ENCODE results near the gene USPL1. TPM values are rescaled to one million over a fixed set of nuclear protein-coding genes. Genes with fewer than 3 reads are reported as not detected.

The USPL1 gene
- polyA plus RNA-seq, 2 donors, result 4.4 to 6.7 TPM

DNA sequence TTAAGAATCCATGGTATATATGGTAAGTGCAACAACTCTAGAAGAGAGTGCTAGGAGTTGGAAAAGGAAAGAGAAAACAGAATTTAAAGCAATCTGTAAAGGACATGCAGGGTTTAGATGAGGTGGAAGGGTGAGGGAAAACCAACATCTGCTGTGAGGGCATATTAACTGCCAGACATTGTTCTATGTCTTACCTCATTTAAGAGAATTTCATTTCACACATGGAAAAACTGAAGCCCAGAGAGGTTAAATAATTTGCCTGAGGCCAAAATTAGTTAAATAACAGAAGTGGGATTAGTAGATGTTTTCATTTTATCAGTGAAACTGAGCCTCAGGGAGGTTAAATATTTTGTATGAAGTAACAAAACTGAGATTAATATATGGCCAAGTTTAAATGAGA is 7.4 kb upstream of the USPL1 start:
- Histone ChIP-seq H3K27ac (ENCODE audit: low read depth in 2 of 2, low read length in 1 of 2) (no peak overlapping the region), H3K4me1 (ENCODE audit: control insufficient read depth in 2 of 2, insufficient read depth in 2 of 2, low read length in 1 of 2) (peaks cover 0 to 2% of the 10 kb centered on the region in 2 donors), H3K4me3 (ENCODE audit: low read depth in 1 of 2, low read length in 2 of 2) (no peak overlapping the region)

DNA sequence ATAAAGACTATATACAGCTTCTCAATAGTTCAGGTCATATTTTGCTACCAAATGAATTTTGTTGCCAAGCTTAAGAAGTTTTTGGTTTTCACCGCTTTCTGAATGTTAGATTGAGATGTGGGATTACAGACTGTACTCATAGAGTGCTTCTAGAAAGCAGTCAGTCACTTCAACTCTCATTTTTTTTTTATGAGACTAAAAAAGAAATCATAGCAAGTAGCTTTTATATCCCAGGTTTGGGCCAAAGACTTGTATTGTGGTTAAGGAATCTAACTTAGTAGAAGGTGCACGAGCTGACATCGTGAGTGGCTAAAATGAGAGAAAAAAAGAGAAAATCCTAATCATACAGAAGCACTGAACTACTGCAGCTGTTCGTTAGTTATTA is 2.2 kb upstream of the USPL1 start:
- H3K4me3 ChIP-seq (ENCODE audit: low read depth in 1 of 2, low read length in 2 of 2), result peak overlapping the region in 1 of 2 donors; percentile 88
- H3K36me3 ChIP-seq (ENCODE audit: control insufficient read depth in 2 of 2, insufficient read depth in 2 of 2, low read length in 1 of 2), result no peaks in the 10 kb centered on the region
- H3K4me1 ChIP-seq (ENCODE audit: control insufficient read depth in 2 of 2, insufficient read depth in 2 of 2, low read length in 1 of 2), result peaks cover 0 to 2% of the 10 kb centered on the region in 2 donors
- WGBS, 2 donors, result 10% methylated on average over 4 of the region's 4 CpGs
- peak overlapping the region in 1 of 2 donors; percentile 72 for H3K27ac ChIP-seq (ENCODE audit: low read depth in 2 of 2, low read length in 1 of 2)
- no peaks in the 10 kb centered on the region for H3K9me3 ChIP-seq (ENCODE audit: control insufficient read depth in 2 of 2, insufficient read depth in 1 of 2, low read depth in 1 of 2, low read length in 1 of 2)
- no peaks in the 10 kb centered on the region for H3K27me3 ChIP-seq (ENCODE audit: control insufficient read depth in 1 of 2, insufficient read depth in 2 of 2, low read length in 2 of 2)

More for the DNA sequence above, 7.4 kb upstream of the USPL1 start:
- Histone ChIP-seq H3K27me3 (ENCODE audit: control insufficient read depth in 1 of 2, insufficient read depth in 2 of 2, low read length in 2 of 2) (no peaks in the 10 kb centered on the region), H3K9me3 (ENCODE audit: control insufficient read depth in 2 of 2, insufficient read depth in 1 of 2, low read depth in 1 of 2, low read length in 1 of 2) (no peaks in the 10 kb centered on the region), H3K36me3 (ENCODE audit: control insufficient read depth in 2 of 2, insufficient read depth in 2 of 2, low read length in 1 of 2) (no peaks in the 10 kb centered on the region)

GRCh38 chr13:30615866-30616541 is 1.7 kb upstream of the USPL1 start:
- H3K36me3 ChIP-seq (ENCODE audit: control insufficient read depth in 2 of 2, insufficient read depth in 2 of 2, low read length in 1 of 2), result no peaks in the 10 kb centered on the region
- H3K4me1 ChIP-seq (ENCODE audit: control insufficient read depth in 2 of 2, insufficient read depth in 2 of 2, low read length in 1 of 2), result peaks cover 0 to 2% of the 10 kb centered on the region in 2 donors
- H3K27ac ChIP-seq (ENCODE audit: low read depth in 2 of 2, low read length in 1 of 2), result peak overlapping the region; percentile 49 to 72
- H3K27me3 ChIP-seq (ENCODE audit: control insufficient read depth in 1 of 2, insufficient read depth in 2 of 2, low read length in 2 of 2), result no peaks in the 10 kb centered on the region
- no peaks in the 10 kb centered on the region for H3K9me3 ChIP-seq (ENCODE audit: control insufficient read depth in 2 of 2, insufficient read depth in 1 of 2, low read depth in 1 of 2, low read length in 1 of 2)
- 1% methylated on average over 7 of the region's 7 CpGs for WGBS, 2 donors
- peak overlapping the region in 1 of 2 donors; percentile 88 for H3K4me3 ChIP-seq (ENCODE audit: low read depth in 1 of 2, low read length in 2 of 2)

DNA sequence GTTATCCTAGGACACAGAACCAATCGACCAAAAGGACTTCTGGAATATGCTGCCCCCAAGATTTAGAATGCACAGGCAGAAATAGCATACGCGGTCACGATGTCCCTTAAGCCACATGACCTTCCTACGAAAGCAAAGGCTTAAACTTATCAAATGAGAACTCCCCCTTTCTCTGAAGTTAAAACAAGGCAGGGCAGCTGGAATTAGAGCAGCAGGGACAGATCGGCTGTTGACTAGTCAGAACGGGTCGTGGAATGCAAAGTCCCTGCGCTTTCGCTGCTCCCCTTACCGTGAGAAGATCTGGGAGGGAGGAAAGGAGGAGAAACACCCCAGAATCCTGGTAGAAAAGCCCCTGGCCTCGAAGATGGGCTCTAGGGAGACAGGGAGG is 799 bp upstream of the USPL1 start:
- Histone ChIP-seq H3K27ac (ENCODE audit: low read depth in 2 of 2, low read length in 1 of 2) (peak overlapping the region; percentile 100), H3K4me1 (ENCODE audit: control insufficient read depth in 2 of 2, insufficient read depth in 2 of 2, low read length in 1 of 2) (peaks cover 0 to 2% of the 10 kb centered on the region in 2 donors), H3K4me3 (ENCODE audit: low read depth in 1 of 2, low read length in 2 of 2) (peak overlapping the region; percentile 87 to 88), H3K9me3 (ENCODE audit: control insufficient read depth in 2 of 2, insufficient read depth in 1 of 2, low read depth in 1 of 2, low read length in 1 of 2) (no peaks in the 10 kb centered on the region), H3K36me3 (ENCODE audit: control insufficient read depth in 2 of 2, insufficient read depth in 2 of 2, low read length in 1 of 2) (no peaks in the 10 kb centered on the region), H3K27me3 (ENCODE audit: control insufficient read depth in 1 of 2, insufficient read depth in 2 of 2, low read length in 2 of 2) (no peaks in the 10 kb centered on the region)
- WGBS, 2 donors, result 0% methylated on average over 12 of the region's 12 CpGs

DNA sequence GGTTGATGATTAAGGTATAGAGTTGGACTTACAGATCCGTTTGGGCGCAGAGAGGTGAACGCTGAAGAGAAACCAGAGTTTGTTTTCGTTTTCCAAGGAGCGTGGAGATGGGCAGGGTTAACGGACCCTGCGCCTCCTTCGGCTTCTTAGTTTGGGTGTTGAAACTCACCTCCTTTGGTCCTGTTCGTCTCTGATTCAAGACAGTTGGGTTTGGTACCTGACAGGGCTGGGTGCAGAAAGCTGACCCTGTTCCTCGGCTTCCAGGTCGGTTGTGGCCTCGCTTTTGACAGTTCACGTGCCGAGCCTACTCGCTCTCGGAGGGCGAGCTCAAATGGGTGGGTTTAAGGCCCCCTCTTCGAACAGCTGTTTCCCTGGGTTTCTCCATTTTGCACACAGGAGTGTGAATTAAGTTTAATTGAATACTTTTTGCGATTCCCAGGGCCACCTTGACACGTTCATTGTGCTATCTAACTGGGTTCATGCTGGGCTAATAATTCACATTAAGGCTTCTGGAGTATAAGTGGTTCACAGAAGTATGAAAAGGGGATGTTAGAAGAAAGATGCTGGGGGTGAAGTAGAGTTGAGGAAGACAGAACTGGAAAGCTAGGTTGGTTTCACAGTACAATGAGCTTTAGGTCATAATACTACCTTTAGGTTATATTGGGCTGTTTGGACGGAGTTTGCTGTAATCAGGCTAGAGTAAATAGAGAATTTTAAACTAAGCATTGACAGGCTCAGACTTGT is 638 bp downstream of the USPL1 start:
- Histone ChIP-seq H3K27ac (ENCODE audit: low read depth in 2 of 2, low read length in 1 of 2) (peak overlapping the region; percentile 97), H3K4me3 (ENCODE audit: low read depth in 1 of 2, low read length in 2 of 2) (peak overlapping the region; percentile 66 to 87), H3K27me3 (ENCODE audit: control insufficient read depth in 1 of 2, insufficient read depth in 2 of 2, low read length in 2 of 2) (no peaks in the 10 kb centered on the region), H3K36me3 (ENCODE audit: control insufficient read depth in 2 of 2, insufficient read depth in 2 of 2, low read length in 1 of 2) (no peaks in the 10 kb centered on the region), H3K9me3 (ENCODE audit: control insufficient read depth in 2 of 2, insufficient read depth in 1 of 2, low read depth in 1 of 2, low read length in 1 of 2) (no peaks in the 10 kb centered on the region), H3K4me1 (ENCODE audit: control insufficient read depth in 2 of 2, insufficient read depth in 2 of 2, low read length in 1 of 2) (no peaks in the 10 kb centered on the region)
- 0 to 1% methylated on average over 21 of the region's 21 CpGs for WGBS, 2 donors

DNA sequence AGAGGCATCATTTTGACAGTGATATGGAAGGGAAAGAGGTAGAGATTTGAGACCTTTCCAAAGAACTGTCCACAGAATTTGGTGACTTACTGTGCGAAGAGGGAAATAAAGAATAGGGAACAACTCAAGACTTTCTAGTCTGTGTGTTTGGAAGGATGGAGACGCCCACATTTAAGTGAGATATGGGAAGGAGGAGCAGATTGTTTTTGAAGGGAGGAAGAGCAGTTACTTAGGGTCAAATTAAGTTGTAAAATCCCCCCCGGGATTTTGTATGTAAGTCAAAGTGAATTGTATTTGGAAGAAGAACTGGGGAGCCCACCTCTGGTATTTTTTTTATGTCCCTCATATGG is 1.2 kb downstream of the USPL1 start:
- Histone ChIP-seq H3K9me3 (ENCODE audit: control insufficient read depth in 2 of 2, insufficient read depth in 1 of 2, low read depth in 1 of 2, low read length in 1 of 2) (no peaks in the 10 kb centered on the region), H3K27me3 (ENCODE audit: control insufficient read depth in 1 of 2, insufficient read depth in 2 of 2, low read length in 2 of 2) (no peaks in the 10 kb centered on the region), H3K4me1 (ENCODE audit: control insufficient read depth in 2 of 2, insufficient read depth in 2 of 2, low read length in 1 of 2) (no peaks in the 10 kb centered on the region), H3K4me3 (ENCODE audit: low read depth in 1 of 2, low read length in 2 of 2) (peak overlapping the region in 1 of 2 donors; percentile 66), H3K36me3 (ENCODE audit: control insufficient read depth in 2 of 2, insufficient read depth in 2 of 2, low read length in 1 of 2) (peaks cover 0 to 1% of the 10 kb centered on the region in 2 donors), H3K27ac (ENCODE audit: low read depth in 2 of 2, low read length in 1 of 2) (peak overlapping the region in 1 of 2 donors; percentile 97)
- 21 to 28% methylated on average over 3 of the region's 3 CpGs for WGBS, 2 donors

GRCh38 chr13:30619731-30620130 is 2.0 kb downstream of the USPL1 start:
- no peaks in the 10 kb centered on the region for H3K9me3 ChIP-seq (ENCODE audit: control insufficient read depth in 2 of 2, insufficient read depth in 1 of 2, low read depth in 1 of 2, low read length in 1 of 2)
- H3K27me3 ChIP-seq (ENCODE audit: control insufficient read depth in 1 of 2, insufficient read depth in 2 of 2, low read length in 2 of 2), result no peaks in the 10 kb centered on the region
- no peak overlapping the region for H3K27ac ChIP-seq (ENCODE audit: low read depth in 2 of 2, low read length in 1 of 2)
- H3K36me3 ChIP-seq (ENCODE audit: control insufficient read depth in 2 of 2, insufficient read depth in 2 of 2, low read length in 1 of 2), result peaks cover 0 to 5% of the 10 kb centered on the region in 2 donors
- 63 to 68% methylated on average over 5 of the region's 5 CpGs for WGBS, 2 donors
- H3K4me1 ChIP-seq (ENCODE audit: control insufficient read depth in 2 of 2, insufficient read depth in 2 of 2, low read length in 1 of 2), result no peaks in the 10 kb centered on the region
- H3K4me3 ChIP-seq (ENCODE audit: low read depth in 1 of 2, low read length in 2 of 2), result no peak overlapping the region

DNA sequence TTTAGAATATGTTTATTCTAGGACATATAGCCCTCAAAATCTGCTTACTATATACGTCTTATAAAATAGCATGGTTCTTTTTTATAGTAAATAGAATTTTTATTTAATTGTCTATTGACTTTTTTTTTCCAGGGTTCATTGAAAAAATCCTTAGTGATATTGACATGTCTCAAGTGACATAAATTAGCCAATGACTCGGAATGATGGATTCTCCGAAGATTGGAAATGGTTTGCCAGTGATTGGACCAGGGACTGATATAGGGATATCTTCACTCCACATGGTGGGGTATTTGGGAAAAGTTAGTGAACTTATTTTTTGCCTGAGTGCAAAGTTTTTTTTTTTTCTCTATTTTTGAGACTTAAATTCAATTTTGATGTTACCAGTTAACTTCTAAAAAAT is 3.2 kb downstream of the USPL1 start:
- Histone ChIP-seq H3K27ac (ENCODE audit: low read depth in 2 of 2, low read length in 1 of 2) (no peak overlapping the region), H3K4me3 (ENCODE audit: low read depth in 1 of 2, low read length in 2 of 2) (no peak overlapping the region), H3K27me3 (ENCODE audit: control insufficient read depth in 1 of 2, insufficient read depth in 2 of 2, low read length in 2 of 2) (no peaks in the 10 kb centered on the region), H3K9me3 (ENCODE audit: control insufficient read depth in 2 of 2, insufficient read depth in 1 of 2, low read depth in 1 of 2, low read length in 1 of 2) (no peaks in the 10 kb centered on the region), H3K4me1 (ENCODE audit: control insufficient read depth in 2 of 2, insufficient read depth in 2 of 2, low read length in 1 of 2) (no peaks in the 10 kb centered on the region), H3K36me3 (ENCODE audit: control insufficient read depth in 2 of 2, insufficient read depth in 2 of 2, low read length in 1 of 2) (peaks cover 0 to 5% of the 10 kb centered on the region in 2 donors)
- WGBS, 2 donors, result 81 to 84% methylated on average over 3 of the region's 3 CpGs

DNA sequence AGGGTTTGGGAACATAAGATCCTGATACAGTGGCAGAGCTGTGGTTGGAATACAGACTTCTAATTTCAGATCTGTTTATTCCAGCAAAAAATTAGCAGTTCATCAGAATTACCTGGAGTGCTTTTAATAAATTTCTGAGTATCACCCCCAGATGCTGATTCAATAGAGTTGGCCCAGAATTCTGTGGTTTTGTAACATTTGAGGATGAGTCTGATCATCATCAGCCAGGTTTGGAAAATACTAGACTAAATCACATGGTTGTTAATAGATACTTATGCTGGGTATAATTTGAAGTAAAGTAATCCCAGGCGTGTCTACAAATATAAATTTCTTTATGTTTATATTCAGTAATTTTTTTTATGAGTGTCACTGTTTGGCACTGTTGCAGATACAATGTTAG is 4.8 kb downstream of the USPL1 start:
- H3K4me3 ChIP-seq (ENCODE audit: low read depth in 1 of 2, low read length in 2 of 2), result no peak overlapping the region
- no peak overlapping the region for H3K27ac ChIP-seq (ENCODE audit: low read depth in 2 of 2, low read length in 1 of 2)
- H3K4me1 ChIP-seq (ENCODE audit: control insufficient read depth in 2 of 2, insufficient read depth in 2 of 2, low read length in 1 of 2), result no peaks in the 10 kb centered on the region
- no peaks in the 10 kb centered on the region for H3K9me3 ChIP-seq (ENCODE audit: control insufficient read depth in 2 of 2, insufficient read depth in 1 of 2, low read depth in 1 of 2, low read length in 1 of 2)
- H3K36me3 ChIP-seq (ENCODE audit: control insufficient read depth in 2 of 2, insufficient read depth in 2 of 2, low read length in 1 of 2), result peaks cover 0 to 5% of the 10 kb centered on the region in 2 donors
- WGBS, 2 donors, result 90 to 92% methylated on average over 1 of the region's 1 CpG
- no peaks in the 10 kb centered on the region for H3K27me3 ChIP-seq (ENCODE audit: control insufficient read depth in 1 of 2, insufficient read depth in 2 of 2, low read length in 2 of 2)

DNA sequence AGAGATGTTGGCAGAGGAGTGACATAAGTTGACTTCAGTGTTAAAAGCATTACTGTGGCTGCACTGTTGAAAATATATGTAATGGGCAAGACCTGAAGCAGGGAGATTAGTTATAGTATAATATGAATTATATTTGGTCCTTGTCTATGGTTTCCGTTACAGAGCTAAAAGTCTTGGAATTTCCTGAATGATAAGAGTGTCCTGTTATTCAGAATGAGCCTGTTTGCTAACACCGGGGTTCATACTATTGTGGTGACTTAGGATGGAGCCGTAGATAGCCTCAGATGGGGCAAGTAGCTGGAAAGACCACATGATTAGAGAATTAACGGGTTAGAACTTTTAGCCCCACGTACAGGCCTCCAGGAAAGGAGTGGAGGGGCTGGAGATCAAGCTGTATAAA is 5.7 kb downstream of the USPL1 start:
- Histone ChIP-seq H3K4me1 (ENCODE audit: control insufficient read depth in 2 of 2, insufficient read depth in 2 of 2, low read length in 1 of 2) (no peaks in the 10 kb centered on the region), H3K9me3 (ENCODE audit: control insufficient read depth in 2 of 2, insufficient read depth in 1 of 2, low read depth in 1 of 2, low read length in 1 of 2) (no peaks in the 10 kb centered on the region), H3K27me3 (ENCODE audit: control insufficient read depth in 1 of 2, insufficient read depth in 2 of 2, low read length in 2 of 2) (no peaks in the 10 kb centered on the region), H3K27ac (ENCODE audit: low read depth in 2 of 2, low read length in 1 of 2) (no peak overlapping the region), H3K36me3 (ENCODE audit: control insufficient read depth in 2 of 2, insufficient read depth in 2 of 2, low read length in 1 of 2) (peaks cover 0 to 5% of the 10 kb centered on the region in 2 donors), H3K4me3 (ENCODE audit: low read depth in 1 of 2, low read length in 2 of 2) (no peak overlapping the region)
- WGBS, 2 donors, result 79 to 89% methylated on average over 5 of the region's 5 CpGs

Measured in esophagus (tissue), 2 donors.